Osteocyte (in vitro differentiated cells): ENCODE data around the gene NCOA7. TPM values are rescaled to one million over a fixed set of nuclear protein-coding genes. Genes with fewer than 3 reads are reported as not detected.
A peak's percentile ranks its signal among the peaks of the same experiment; 100 is the strongest.

ENCODE experiments used
- DNase-seq: peaks from one replicate; pipeline ENCODE4 v3.0.0; 2021; ENCODE audit warnings: mixed read lengths; ENCODE audit not compliant: unreplicated experiment; ENCODE audit errors: extremely low spot score
- H3K27ac Mint-ChIP-seq: one replicate; pipeline ENCODE4 v1.8.0; 2021; ENCODE audit warnings: mild to moderate bottlenecking, mixed read lengths; ENCODE audit not compliant: unreplicated experiment
- H3K27me3 Mint-ChIP-seq: one replicate; pipeline ENCODE4 v1.8.0; 2021; ENCODE audit warnings: mixed read lengths; ENCODE audit not compliant: unreplicated experiment
- H3K36me3 Mint-ChIP-seq: one replicate; pipeline ENCODE4 v1.8.0; 2021; ENCODE audit warnings: mixed read lengths; ENCODE audit not compliant: unreplicated experiment
- H3K4me1 Mint-ChIP-seq: one replicate; pipeline ENCODE4 v1.8.0; 2021; ENCODE audit warnings: mixed read lengths; ENCODE audit not compliant: unreplicated experiment
- H3K4me3 Mint-ChIP-seq: one replicate; pipeline ENCODE4 v1.8.0; 2021; ENCODE audit warnings: mild to moderate bottlenecking, moderate library complexity, mixed read lengths; ENCODE audit not compliant: unreplicated experiment
- H3K9me3 Mint-ChIP-seq: one replicate; pipeline ENCODE4 v1.8.0; 2021; ENCODE audit warnings: mixed read lengths; ENCODE audit not compliant: unreplicated experiment
- total RNA-seq: library from RNA; stranded (reverse); gene quantifications from 2 replicates; pipeline ENCODE4 v1.2.1, GENCODE V29; 2021
- TF ChIP-seq, protein P1 (sequence below): fragments of 200-600 bp; sonication (generic); IDR thresholded peaks from 2 replicates; pipeline ENCODE4 v1.5.0; 2021; ENCODE audit warnings: antibody characterized with exemption, mild to moderate bottlenecking, moderate library complexity

NCOA7 gene
- total RNA-seq, 1 donor from 2014 or later, result 65.7 TPM

DNA sequence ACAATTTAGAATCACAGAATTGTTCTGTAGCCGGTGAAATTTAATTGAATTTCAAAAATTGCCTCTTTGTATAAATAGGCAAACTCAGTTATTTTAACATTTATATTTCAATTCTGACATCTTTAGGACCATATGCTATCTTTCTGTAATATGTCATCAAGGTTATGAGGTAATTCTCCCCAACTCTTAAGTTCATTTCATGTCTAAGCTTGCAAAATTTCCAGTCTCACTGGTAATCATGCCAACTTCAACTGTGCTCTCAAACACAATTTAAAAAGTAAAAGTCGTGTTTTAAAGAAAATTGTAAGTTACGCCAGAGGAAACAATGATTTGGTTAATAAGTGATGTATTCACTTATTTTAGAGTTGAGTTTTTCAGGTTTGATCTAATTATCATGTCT lies 1.4 kb downstream of the NCOA7 start:
- no peaks in the 10 kb centered on the region for H3K27me3 Mint-ChIP-seq
- no peaks in the 10 kb centered on the region for H3K9me3 Mint-ChIP-seq
- H3K4me3 Mint-ChIP-seq, result peak overlapping the region; percentile 85
- DNase-seq, result no peak
- peak overlapping the region; percentile 87 for H3K27ac Mint-ChIP-seq
- TF ChIP-seq, protein P1, sequence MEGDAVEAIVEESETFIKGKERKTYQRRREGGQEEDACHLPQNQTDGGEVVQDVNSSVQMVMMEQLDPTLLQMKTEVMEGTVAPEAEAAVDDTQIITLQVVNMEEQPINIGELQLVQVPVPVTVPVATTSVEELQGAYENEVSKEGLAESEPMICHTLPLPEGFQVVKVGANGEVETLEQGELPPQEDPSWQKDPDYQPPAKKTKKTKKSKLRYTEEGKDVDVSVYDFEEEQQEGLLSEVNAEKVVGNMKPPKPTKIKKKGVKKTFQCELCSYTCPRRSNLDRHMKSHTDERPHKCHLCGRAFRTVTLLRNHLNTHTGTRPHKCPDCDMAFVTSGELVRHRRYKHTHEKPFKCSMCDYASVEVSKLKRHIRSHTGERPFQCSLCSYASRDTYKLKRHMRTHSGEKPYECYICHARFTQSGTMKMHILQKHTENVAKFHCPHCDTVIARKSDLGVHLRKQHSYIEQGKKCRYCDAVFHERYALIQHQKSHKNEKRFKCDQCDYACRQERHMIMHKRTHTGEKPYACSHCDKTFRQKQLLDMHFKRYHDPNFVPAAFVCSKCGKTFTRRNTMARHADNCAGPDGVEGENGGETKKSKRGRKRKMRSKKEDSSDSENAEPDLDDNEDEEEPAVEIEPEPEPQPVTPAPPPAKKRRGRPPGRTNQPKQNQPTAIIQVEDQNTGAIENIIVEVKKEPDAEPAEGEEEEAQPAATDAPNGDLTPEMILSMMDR, result no peak
- peaks cover 3% of the 10 kb centered on the region for H3K36me3 Mint-ChIP-seq
- H3K4me1 Mint-ChIP-seq, result peaks cover 55% of the 10 kb centered on the region

DNA sequence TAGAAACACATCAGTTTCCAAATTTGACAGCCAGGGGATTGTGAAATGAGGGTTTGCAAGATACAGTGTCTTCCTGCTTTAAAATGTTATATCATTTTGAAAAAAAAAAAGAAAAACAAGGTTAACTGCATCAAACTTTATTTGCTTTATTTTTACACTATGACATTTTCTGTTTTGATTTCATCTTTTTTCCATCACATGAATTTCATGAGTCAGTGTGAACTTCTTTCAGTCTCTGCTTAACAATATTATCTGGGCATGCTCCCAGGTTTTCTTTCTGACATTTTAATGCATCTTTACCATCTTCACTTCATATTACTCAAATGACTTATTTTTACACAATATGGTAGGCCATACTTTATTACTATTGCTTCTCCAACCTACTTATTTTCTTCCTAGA lies 1.9 kb downstream of the NCOA7 start:
- H3K36me3 Mint-ChIP-seq, result peaks cover 7% of the 10 kb centered on the region
- no peak for DNase-seq
- peak overlapping the region; percentile 85 for H3K4me3 Mint-ChIP-seq
- H3K9me3 Mint-ChIP-seq, result no peaks in the 10 kb centered on the region
- no peaks in the 10 kb centered on the region for H3K27me3 Mint-ChIP-seq
- TF ChIP-seq, protein P1, result no peak
- H3K27ac Mint-ChIP-seq, result peak overlapping the region; percentile 87
- H3K4me1 Mint-ChIP-seq, result peaks cover 55% of the 10 kb centered on the region

DNA sequence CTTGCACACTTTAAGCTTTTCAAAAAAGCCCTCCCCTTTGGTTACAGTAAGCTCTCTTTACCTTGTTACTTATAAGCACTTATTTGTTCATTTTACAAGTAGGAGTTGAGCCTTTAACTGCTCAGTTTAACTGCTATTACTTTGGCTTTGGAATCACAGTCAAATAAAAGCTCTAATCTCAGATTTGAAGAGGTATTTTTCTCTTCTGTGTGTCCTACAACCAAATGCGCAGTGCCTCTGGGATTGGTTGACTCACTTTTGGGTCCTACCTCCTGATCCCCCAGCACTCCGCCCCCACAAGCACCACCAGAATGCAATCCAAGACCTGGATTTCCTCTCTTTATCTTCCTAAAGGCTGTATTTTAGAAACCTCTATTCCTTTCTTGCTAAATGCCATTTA lies 2.5 kb downstream of the NCOA7 start:
- TF ChIP-seq, protein P1, result no peak
- H3K4me1 Mint-ChIP-seq, result peaks cover 55% of the 10 kb centered on the region
- H3K27me3 Mint-ChIP-seq, result no peaks in the 10 kb centered on the region
- H3K4me3 Mint-ChIP-seq, result peak overlapping the region; percentile 33
- DNase-seq, result no peak
- H3K27ac Mint-ChIP-seq, result peak overlapping the region; percentile 87
- H3K36me3 Mint-ChIP-seq, result peaks cover 4% of the 10 kb centered on the region
- H3K9me3 Mint-ChIP-seq, result no peaks in the 10 kb centered on the region

DNA sequence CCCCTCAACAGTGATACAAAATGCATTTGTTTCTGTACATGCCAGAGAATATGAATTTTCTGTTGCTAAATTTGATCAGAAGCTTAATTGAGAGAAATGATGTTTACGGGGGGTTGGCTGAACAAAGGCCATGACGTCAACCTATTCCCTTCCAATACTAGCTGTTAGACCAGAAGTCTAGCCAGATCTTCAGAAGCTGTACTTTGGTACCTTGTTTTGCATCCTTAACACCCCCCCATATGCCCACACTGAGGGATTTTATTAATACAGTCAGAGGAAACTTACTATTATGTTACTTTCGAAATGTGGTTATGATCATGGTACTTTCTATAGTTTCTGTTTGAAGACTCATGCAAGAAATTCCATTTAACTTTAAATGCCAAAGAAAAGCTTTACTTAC lies 3.1 kb downstream of the NCOA7 start:
- TF ChIP-seq, protein P1, result no peak
- Mint-ChIP-seq H3K27me3 (no peaks in the 10 kb centered on the region), H3K36me3 (peaks cover 4% of the 10 kb centered on the region), H3K9me3 (no peaks in the 10 kb centered on the region), H3K4me3 (peak overlapping the region; percentile 33), H3K4me1 (peaks cover 57% of the 10 kb centered on the region), H3K27ac (peak overlapping the region; percentile 87)
- DNase-seq, result no peak

DNA sequence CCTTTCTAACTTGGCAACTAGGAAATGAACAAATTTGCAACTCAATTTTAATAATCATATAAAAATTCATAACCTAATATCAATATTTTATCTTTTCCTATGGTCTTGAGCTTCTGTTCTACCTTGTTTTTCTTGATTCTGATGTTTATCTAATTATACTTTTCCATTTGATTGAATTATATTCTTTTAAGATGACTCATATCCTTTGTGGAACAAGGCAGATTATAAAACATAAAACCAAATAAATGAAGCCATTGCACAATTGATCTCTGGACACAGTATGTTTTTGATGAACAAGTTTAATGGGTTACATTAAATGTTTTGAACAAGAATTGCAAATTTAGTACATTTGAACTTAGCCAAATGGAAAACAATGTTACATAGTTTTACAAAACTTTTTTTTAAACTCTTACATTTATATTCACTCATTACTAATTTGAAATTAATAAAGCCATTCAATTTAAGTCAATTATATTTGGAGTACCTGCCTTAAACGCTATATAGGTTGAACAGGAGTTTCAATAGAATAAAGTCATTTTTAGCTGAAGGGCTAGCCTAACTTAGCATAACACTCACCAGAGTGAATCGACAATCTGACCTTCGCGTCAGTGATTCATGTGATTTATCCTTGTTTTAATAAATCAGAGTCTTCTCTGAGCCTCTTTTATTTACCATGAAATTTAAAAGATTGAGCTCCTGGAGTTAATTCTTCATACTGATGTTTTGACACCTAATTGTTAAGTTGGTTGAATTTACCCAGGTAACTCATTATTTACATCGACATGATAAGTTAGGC lies 3.8 kb downstream of the NCOA7 start:
- Mint-ChIP-seq H3K27ac (peak overlapping the region; percentile 87), H3K27me3 (no peaks in the 10 kb centered on the region), H3K4me1 (peaks cover 57% of the 10 kb centered on the region), H3K36me3 (peaks cover 7% of the 10 kb centered on the region), H3K4me3 (peak overlapping the region; percentile 5), H3K9me3 (no peaks in the 10 kb centered on the region)
- TF ChIP-seq, protein P1, result no peak
- DNase-seq, result no peak
